Pons (tissue), 1 donor: ENCODE data around the gene ABCA1.
"Not testable (repeated sequence)": the region's sequence is repeated elsewhere in the genome, so short reads cannot be mapped to it uniquely, and the experiment has no call there.

Experiments used
- DNase-seq: peaks from one replicate; pipeline ENCODE4 v3.0.0-alpha.2; 2016; ENCODE audit warnings: low spot score

Gene ABCA1

DNA sequence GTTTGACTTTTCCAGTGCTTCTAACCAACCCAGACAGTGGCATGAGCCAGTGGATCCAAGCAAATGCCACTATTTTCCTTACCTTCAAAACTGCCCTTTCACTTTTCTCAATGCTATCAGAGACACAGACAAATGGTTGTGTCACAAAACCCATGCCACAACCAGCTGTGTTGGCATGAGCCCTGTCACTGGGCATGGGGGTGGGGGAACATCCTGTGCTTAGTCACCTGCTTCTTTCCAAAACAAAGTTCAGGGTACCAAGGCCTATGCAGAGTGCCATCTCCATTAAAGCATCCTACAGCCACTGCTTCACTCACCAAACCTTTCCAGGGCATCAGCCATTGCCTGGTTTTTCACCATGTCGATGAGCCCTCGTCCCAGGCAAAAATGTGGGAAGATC, 133.9 kb downstream of the ABCA1 start:
- no peak for DNase-seq

DNA sequence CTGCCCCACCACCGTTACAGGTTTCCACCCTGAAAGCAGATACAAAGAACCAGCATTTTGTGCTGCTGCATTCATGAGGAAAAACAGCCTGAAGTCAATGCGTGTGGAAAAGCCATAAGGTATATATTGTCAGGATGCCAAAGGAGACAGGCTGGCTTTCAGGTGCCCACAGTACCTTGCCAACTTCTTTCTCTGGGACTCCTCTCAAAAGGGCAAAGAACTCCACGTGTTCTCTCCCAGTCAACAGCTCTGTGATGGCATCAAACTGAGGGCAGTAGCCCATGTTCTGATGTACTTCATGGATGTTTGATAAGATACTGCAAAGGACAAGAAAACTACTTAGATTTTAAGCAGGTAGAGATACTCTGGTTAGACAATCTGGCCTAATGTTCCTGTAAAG, 139.7 kb downstream of the ABCA1 start:
- DNase-seq, result no peak

- no peak for DNase-seq
Measured at GRCh38 chr9:104787306-104788015, 140.5 kb downstream of the ABCA1 start.

- no peak for DNase-seq
Measured at GRCh38 chr9:104786293-104786692, 141.7 kb downstream of the ABCA1 start.

- DNase-seq, result peak; percentile 31
Measured at GRCh38 chr9:104784098-104784497, 143.9 kb downstream of the ABCA1 start.

DNA sequence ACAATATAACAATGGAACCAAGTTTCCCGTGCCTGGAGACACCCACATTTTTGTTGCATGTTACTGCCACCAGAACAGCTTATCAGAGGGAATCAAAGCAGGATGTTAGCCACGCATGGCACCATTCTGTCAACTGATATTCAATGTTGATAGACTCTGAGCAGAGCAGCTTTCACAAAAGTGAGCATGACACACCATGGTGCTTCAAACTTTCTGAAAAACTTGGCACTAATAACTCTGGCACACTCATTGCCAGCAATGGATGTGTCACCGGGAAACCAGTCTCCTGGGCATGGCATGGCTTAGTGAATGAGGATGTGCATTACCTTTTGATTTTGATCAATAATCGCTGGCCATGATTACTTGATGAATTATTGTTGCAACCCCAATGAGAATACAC, 144.4 kb downstream of the ABCA1 start:
- no peak for DNase-seq

- peak; percentile 72 for DNase-seq
Measured at GRCh38 chr9:104780796-104781395, 147.1 kb downstream of the ABCA1 start.

DNA sequence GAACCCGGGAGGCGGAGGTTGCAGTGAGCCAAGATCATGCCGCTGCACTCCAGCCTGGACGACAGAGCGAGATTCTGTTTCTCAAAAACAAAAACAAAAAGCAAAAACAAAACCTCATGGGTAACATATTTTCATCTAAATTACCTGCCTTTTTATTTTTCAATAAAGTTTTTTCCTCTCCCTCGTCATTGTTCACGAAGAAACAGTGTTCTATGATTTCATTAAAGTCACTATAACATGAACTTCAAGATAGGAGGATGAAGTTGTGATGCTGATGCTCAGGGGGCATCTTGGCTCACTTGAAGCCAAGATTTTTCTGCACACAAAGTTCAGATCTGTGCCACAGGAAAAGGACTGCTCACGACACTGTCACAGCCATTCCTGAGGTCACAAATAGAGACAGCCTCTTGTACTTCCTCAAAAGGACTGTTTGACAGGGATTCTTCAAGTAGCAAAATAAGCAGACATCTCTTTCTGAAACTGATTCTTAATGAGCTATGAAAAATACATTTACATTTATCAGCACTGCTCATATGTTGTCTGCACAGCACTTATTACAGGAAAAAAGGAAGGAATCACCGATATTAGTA, 147.9 kb downstream of the ABCA1 start:
- DNase-seq, result peak; percentile 54

GRCh38 chr9:104779334-104779733, 148.6 kb downstream of the ABCA1 start:
- no peak for DNase-seq

GRCh38 chr9:104778802-104779201, 149.2 kb downstream of the ABCA1 start:
- DNase-seq, result no peak

GRCh38 chr9:104776797-104777196, 151.2 kb downstream of the ABCA1 start:
- no peak for DNase-seq

GRCh38 chr9:104775976-104776375, 152.0 kb downstream of the ABCA1 start:
- DNase-seq, result no peak

GRCh38 chr9:104775574-104775936, 152.4 kb downstream of the ABCA1 start:
- no peak for DNase-seq

DNA sequence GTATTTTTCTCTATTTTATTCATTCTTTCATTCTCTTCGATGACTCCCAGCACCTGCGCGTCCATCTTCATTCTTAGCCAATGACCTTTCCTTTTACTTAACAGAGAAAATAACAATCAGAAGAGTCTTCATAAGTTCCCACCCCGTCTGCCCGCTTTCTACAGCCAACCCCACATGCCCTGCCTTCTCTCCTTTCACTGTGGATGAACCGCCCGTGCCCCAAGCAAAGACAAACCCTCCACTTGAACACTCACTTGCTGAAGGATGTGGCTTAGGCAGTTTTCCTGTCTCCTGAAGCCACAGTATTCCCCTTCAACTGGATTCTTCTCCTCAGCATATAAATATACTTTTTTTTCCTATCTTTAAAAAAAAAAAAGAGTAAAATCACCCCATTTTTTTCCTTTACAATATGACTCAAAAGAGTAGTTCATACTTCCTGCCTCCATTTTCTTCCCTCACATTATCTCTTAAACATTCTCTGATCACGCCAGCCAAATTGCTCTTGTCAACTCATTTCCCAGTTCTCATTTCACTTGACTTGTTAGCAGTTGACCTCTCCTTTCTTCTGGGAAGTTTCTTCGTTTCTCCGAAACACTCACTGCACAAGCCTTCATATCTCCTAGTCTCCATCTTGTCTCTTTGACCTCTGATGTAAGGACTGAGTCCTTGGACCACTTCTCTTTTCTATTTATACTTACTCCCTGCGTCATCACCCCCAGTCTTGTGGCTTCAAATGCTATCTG, 153.0 kb downstream of the ABCA1 start:
- DNase-seq, result peak; percentile 72

DNA sequence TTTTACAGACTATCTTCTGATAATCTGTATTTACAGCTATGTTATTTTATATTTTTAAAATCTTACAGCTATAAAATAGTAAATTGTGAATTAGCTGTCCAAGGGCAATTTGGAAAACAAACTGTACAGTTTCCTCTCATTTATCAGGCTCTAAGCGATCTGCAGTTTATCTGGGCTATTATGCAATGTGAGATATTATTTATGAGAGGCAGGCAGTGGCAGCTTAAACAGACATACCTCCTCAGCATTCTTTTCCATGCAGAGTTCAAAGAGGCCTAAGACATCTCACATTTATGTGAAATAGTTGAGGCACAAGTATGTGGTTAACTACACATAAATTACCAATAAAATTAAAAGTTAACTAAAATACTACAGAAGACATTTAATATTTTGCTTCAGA, 153.8 kb downstream of the ABCA1 start:
- no peak for DNase-seq

- DNase-seq, result no peak
Measured at GRCh38 chr9:104772714-104773510, 155.0 kb downstream of the ABCA1 start.

DNA sequence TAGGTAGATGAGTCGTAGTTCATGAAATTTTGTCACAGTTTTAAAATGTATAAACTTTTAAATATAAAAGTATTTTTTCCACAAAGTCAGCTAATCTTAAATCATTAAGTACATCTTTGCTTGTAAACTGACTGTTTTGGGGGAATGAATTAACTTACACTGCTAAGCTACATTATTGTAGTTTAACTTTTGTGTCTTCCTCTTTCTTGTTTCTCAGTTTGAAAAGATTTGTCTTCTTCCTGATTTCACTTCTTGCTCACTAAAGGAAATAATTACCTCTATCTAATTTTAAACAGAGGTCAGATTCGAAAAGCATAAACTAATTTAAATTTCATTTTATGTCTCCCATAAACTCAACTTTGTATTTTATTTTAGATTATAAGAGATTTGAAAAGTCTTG, 158.3 kb downstream of the ABCA1 start:
- DNase-seq, result peak; percentile 37

DNA sequence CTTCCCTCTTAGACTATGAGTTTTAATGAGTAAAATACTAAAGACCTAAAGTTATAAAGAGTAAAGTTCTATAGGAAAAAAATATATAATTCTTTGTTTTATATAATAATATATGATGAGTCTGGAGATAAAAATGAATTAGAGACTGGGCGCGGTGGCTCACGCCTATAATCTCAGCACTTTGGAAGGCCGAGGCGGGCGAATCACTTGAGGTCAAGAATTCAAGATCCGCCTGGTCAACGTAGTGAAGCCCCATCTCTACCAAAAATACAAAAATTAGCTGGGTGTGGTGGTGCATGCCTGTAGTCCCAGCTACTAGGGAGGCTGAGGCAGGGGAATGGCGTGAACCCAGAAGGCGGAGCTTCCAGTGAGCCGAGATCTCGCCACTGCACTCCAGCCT, 158.9 kb downstream of the ABCA1 start:
- not testable (repeated sequence) for DNase-seq

- no peak for DNase-seq
Measured at GRCh38 chr9:104767507-104767906, 160.4 kb downstream of the ABCA1 start.

DNA sequence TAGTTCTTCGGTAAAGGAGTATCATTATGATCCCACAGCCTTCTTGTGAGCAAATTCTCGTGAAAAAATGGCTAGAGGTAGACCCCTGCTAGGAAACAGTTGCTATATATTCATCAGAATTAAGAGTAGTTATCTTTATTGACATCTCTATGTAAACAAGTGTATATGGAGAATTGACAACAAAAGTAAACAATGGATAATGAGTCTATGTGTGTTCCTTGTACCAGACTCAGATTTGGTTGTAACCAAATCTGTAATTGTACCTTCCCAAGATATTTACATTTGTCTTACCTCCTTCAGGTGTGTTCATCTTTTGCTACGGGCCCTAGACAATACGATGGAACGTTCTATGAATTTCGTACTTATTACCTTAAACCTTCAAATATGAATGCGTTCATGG, 161.9 kb downstream of the ABCA1 start:
- no peak for DNase-seq

GRCh38 chr9:104765138-104765537, 162.8 kb downstream of the ABCA1 start:
- no peak for DNase-seq

DNA sequence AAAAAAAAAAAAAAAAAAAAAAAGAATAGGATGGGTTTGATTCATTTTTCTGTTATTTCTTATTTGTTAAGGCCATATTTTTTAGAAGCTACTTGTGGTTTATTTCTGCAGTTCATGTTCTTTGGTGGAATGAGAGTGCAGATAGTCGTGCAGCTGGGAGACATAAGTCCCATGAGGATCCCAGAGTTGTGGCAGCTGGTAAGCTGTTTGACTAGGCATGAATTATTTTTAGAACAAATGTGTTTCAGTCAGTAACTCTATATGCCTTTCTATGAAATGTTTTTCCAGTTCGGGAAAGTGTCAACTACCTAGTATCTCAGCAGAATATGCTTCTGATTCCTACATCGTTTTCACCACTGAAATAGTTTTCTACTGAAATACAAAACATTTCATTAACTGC, 169.0 kb downstream of the ABCA1 start:
- no peak for DNase-seq
